Stimulated activated CD4-positive, alpha-beta T cell treated with anti-CD3 and anti-CD28 coated beads, Interleukin-1b, Interleukin-23, amount 100 ng/mL, for 4 hours (primary cell): ENCODE data around the gene JAKMIP2.
"Not testable (repeated sequence)": the region's sequence is repeated elsewhere in the genome, so short reads cannot be mapped to it uniquely, and the experiment has no call there.

Experiments used
- DNase-seq, 2 donors: peaks; one replicate each; pipeline ENCODE4 v3.0.0-alpha.2; 2020; ENCODE audit warnings: low read depth in 2 of 2

Gene JAKMIP2

DNA sequence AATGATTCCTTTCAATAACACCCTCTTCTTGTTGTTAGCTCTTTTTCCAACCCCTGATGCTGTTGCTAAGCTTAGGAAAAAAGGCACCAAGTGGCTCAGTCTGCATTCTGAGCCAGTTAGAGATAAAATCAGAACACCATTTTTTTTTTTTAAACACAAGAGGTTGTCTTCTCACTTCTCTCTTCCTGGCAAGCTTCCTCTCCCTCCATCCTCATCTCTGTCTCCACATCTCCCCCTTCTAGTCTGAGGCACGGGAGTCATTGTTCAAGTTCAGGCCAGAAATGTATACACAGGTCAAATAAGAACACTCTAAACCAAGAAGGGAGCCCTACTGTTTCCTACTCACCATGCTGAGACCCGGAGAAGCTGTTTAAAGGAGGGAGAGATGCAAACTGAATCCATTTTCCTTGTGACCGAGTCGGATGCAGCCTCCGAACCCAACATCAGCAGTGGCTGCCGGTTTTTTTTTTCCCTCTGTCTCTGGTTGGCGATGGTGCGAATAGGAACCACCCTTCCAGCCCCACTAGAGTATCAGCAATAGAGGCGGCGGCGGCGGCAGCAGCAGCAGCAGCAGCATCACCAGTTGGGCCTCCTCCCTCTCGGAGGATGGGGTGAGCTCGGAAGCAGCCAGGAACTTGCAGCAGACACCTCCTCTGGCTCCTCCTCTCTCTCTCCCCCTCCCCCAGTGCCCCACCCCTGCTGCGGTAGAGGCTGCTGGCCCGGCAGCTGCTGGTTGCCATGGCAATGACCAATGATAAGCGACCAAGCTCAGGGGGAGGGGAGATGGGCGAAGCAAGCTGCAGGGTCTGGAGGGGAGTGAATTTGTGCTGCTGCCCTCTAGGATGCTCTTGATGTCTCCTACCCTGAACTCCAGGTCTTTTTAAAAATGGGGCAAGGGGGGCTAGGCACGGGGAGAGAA, at the start of gene JAKMIP2:
Gene JAKMIP2 (minus strand): TSS at position 619 of the 919 bp plus-strand sequence. CDS start 110,922 bp downstream, outside the sequence.
- peak; percentile 54 to 55 for DNase-seq

DNA sequence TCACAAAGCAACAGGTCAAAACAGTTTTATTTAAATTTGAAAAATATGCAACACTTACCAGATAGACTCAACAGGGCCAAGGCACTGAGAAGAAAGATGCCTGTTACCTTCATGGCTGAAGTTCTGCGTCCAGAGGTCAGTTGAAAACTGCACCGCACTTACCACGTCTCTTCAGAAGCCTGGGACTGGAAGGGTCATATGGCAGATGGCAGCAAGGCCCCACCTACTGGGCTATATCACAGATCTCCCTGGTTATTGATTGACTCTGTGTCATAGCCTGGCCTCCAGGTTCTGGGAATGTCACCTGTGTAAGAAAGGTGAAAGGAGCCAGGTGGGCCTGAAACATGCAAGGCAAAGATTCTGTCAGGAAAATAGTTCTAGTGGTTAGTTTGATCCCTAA, 48.9 kb upstream of the JAKMIP2 start, which contains the start of gene SPINK1:
Gene SPINK1 (minus strand): TSS at position 207 of the 400 bp plus-strand sequence. CDS start 94 bp downstream, at position 113.
- DNase-seq = no peak

DNA sequence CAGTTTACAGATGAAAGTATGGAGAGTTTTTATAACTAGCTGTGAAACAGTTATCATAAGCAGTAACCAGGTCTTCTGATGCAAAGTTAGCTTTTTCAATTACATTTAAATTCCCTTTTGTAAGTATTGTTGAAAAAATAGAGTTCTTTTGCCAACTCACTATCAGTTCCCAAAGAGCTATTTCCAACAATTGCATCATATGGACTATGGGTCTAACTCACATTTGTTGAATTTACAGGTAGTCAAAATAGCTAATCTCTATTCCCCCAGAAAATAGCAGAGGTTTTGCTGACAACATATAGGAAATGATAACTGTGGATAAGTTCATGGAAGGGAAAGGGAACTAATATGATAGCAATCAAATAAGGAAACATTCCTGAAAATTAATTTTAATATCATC, 47.5 kb upstream of the JAKMIP2 start:
- no peak for DNase-seq

DNA sequence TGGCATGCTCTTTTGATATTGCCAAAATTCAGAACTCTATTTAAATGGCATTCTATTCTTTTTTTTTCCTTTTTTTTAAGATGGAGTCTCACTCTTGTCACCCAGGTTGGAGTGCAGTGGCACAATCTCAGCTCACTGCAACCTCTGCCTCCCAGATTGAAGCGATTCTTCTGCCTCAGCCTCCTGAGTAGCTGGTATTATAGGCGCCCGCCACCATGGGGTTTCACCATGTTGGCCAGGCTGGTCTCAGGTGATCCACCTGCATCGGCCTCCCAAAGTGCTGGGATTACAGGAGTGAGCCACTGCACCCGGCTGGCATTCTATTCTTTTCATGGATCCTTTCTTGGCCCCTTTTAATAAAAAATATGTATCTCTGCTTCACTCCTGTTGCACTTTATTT, 44.5 kb upstream of the JAKMIP2 start:
- DNase-seq = not testable (repeated sequence)

DNA sequence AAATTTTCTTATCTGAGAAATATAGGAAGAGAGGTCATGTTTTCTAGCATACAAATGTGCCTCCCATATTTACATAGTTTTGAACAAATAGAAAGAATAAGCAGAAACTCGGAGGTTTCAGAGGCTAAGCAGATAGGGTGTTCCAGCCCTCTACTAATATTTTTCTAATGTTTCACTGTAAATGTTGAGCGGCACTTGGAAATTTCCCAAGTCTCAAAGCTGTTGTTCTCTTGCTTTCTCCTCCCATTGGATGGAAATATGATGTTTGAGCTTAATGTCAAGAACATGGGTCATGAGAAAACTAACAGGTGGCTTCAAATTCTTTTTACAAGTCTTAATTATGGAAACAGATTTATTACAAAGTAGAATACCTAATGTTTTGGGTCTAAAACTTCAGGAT, 43.8 kb upstream of the JAKMIP2 start:
- DNase-seq = no peak

DNA sequence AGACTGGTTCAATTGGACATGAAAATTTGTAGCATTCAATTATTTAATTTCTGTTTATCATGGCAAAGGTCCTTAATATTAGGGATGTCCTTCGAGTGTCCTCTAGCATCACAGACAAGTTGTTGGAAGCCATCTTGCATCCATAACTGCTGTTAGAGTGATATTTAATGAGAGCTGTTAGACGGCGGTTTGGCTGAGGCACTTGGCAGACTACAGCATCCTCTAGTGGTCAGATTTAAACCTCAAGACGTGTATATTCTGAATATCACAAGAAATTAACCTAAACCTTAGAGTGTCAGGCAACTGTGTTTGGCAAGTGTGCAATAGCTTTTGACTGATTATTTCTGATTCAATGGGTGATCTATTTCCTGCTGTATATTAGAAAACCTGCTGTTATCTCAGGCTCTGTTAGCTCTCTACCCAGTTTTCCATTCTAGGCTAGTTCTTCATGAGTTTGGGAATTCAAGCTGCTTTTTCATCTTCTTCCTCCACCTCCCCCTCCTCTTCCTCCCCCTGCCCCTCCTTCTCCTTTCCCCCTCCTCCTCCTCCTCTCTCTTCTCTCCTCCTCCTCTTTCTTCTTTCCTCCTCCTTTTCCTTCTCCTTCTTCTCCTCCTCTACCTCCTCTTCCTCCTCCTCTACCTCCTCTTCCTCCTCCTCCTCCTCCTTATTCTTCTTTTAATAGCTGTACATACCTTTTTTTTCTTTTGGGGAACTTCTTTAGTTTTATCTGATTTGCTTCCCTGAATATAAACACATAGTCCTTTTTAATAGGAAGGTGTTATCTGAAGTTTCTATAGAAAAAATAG, 40.4 kb upstream of the JAKMIP2 start:
- DNase-seq = peak in 1 of 2 donors; percentile 0

DNA sequence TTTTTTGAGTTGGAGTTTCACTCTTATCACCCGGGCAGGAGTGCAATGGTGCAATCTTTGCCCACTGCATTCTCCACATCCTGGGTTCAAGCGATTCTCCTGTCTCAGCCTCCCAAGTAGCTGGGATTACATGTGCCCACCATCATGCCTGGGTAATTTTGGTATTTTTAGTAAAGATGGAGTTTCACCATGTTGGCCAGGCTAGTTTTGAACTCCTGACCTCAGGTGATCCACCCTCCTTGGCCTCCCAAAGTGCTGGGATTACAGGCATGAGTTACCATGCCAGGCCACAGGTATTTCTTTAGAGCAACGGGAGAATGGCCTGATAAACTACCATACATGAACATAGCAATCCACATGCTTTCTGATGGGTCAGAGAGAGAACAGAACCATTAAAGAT, 39.7 kb upstream of the JAKMIP2 start:
- DNase-seq = not testable (repeated sequence)

DNA sequence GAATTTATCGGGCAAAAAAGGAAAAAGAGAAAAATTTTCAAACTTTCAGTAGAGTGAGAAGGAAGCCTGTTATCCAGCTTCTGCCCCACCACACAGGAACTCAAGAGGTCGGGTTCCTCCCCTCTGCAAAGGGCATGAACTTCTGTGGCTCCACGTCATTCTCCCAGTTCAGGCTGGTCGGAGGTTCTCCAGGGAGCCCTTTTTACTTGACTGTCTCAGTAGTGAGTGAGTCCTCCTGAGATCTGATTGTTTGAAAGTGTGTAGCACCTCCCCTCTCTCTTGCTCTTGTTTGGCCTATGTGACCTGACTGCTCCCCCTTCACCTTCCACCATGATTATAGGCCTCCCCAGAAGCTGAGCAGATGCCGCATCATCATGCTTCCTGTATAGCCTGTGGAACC, 39.2 kb upstream of the JAKMIP2 start:
- DNase-seq = no peak

DNA sequence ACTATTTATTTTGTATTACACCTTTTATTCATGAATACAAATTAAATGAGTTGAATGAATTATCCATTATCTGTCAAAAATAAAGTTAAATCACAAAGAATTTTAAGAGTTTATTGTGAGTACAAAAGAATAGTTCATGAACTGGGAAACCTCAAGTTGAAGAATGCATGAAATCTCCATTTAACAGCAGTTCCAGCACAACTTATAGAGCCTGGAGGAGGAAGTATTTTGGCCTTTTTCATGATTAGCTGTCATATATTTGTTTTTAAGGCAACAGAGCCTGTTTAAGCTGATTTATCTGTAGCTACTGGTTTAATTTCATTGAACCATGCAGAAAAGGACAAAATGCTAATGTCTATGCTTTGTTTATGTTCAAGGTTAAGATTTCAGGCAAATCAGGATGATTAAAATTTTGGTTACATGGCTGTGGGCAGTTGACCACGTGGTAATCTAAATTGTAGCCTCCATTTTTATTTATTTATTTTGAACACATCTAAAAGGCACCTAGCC, 36.8 kb upstream of the JAKMIP2 start:
- DNase-seq = no peak

DNA sequence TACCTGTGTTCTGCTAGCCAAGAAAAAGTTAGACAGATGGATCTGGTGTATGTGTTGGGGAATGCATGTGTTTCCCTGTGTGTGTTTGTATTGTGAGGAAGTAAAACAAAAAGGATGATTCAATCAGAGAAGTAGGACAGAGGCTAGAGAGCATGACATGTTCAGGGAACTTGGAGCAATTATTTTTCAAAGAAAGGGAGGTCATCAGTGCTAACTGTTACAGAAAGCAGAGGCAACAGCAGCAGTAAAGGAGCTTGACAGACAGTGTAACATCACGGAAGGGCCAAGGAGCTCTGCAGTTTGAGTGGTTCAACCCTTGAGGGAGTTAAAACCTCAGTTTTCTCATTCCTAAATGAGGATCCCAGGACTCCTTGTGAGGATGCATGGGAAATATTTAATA, 35.8 kb upstream of the JAKMIP2 start:
- no peak for DNase-seq

DNA sequence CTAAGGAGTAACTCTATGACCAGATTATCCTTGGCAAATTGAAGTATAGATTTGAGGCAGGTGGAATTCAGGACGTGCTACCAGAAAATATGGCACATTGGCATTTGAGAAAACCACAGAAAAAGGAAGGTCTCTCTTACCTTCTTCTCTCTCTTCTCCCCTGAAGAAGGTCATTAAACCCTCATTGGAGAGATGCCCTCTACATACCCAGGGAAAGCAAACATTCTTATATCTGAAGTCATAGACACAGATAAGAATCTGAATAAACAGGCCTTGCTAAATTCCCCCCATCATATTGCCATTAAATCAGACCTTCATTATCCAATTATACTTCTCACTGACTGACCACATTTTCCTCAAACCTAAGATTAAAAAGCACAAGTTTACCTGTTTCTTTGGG, 31.2 kb upstream of the JAKMIP2 start:
- no peak for DNase-seq

DNA sequence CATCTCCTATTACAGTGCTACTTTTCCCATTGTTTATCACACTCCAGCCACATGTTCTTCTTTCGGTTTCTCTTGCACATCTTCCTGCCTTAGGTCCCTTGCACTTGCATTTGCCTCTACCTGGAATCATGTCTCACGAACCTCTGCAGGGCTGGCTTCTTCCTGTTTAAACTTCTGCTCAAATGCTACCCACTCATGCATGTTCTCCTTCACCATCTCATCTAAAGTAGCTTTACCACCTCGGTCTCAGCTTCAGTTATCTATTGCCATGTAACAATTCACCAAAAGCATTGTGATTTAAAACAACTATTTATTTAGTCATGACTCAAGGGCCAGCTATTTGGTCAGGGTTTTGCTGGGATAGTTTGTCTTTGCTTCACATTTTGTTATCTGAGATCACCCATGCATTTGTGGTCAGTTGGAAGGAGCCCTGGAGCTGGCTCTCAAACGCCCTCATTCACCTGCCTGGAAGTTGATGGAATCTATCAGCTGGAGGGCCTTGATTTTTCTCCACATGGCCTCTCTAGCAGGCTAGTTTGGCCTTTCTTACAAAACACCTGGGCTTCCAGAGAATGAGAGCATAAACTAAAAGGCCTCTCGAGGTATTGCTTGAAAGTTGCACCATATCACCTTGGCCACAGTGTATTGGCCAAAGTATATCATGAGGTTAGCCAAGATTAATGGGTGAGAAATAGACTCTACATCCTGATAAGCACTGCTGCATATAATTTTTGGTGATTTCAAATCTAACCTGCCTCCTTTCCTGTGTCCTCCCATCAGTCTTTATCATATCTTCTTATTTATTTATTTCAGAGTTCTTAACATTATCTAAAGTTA, 27.5 kb upstream of the JAKMIP2 start:
- no peak for DNase-seq

DNA sequence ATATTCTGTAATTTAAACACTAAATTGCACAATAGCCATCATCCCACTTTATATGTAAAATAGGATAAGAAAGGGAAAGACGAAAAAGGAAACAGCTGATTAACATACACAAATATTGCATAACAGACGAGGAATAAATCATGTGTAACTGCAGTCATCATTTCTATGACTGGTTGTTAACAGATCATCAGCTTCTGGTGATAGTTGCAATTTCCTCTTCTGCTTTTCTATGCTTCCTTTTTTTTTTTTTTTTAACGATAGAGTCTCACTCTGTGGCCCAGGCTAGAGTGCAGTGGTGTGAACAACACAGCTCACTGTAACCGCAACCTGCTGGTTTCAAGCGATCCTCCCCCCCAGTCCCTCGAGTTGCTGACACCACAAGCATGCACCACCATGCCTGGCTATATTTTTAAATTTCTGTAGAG, 22.5 kb upstream of the JAKMIP2 start:
- DNase-seq = no peak

DNA sequence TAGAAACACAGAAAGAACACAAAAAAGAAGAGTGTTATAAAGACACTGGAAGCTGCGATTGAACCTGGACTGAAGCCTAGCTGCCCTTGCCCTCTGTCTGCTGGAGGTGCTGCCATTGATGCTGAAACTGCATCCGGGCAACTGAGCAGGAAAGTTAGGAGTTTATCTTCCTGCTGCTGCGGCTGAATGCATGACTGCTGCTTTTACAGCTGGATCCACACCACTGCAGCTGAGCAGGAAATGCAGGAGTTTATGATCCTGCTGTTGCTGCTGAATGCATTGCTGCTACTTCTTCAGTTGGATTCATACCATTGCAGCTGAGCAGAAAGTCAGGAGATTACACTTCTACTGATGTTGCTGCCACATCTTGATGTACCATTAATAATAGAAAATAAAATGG, 21.8 kb upstream of the JAKMIP2 start:
- no peak for DNase-seq

DNA sequence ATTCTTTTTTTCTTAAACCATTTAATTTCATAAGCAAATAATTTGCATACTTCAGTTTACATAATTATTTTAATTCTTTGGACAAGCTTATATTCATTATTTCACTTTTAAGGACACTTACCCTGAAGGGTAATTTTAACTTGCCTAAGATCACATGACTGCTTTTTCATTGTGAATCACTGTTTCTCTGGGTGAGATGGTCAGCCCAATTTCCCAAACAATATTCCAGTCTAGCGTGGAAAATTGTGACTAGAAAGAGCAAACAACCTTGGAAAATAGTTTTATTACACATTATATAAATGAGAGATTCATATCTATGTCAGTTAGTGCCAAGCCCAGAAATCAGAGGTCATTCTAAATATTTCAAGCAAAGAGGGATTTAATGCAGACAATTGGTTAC, 21.4 kb upstream of the JAKMIP2 start:
- DNase-seq = no peak

DNA sequence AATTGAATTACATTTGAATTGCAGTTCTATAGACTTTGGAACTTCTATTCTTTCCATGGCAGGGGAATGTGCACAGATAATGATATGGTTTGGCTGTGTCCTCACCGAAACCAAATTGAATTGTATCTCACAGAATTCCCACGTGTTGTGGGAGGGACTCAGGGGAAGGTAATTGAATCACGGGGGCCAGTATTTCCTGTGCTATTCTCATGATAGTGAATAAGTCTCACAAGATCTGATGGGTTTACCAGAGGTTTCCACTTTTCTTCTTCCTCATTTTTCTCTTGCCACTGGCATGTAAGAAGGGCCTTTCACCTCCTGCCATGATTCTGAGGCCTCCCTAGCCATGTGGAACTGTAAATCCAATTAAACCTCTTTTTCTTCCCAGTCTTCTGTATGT, 20.6 kb upstream of the JAKMIP2 start:
- not testable (repeated sequence) for DNase-seq

DNA sequence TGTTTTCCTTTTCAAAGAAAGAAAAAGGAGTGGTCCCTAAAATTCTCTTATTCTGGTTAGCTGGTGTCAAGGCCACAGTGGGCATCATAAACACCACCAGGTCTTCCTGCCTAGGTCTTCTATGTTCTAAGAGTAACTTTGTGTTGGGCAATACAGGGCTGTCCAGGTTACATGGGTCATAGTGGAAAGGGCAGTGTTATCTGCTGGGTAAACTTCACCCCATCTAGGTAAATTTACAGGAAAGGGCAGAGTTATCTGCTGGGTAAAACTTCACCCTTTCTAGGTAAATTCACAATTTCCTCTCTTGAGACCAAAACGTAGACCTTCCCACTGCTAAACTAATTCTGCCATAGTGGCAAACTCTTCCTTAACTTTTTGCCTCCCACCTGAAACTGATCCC, 18.9 kb upstream of the JAKMIP2 start:
- no peak for DNase-seq

DNA sequence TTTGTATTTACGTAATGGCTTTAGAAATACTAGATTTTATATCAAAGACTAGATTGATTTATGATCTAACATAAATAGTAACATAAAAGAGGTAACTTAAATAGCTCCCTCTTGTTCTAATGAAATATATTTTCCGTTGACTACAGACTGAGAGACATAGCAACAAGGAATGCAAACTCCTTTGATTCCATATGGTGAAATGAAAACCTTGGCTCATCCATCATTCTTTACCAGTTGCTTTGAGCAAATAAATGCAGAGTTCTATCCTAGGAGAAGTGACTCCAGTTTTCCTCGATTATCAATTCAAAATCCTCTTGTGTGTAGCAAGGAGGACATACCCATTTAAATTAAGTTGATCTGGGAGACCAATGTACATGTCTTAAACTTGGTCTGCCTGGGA, 18.0 kb upstream of the JAKMIP2 start:
- no peak for DNase-seq

DNA sequence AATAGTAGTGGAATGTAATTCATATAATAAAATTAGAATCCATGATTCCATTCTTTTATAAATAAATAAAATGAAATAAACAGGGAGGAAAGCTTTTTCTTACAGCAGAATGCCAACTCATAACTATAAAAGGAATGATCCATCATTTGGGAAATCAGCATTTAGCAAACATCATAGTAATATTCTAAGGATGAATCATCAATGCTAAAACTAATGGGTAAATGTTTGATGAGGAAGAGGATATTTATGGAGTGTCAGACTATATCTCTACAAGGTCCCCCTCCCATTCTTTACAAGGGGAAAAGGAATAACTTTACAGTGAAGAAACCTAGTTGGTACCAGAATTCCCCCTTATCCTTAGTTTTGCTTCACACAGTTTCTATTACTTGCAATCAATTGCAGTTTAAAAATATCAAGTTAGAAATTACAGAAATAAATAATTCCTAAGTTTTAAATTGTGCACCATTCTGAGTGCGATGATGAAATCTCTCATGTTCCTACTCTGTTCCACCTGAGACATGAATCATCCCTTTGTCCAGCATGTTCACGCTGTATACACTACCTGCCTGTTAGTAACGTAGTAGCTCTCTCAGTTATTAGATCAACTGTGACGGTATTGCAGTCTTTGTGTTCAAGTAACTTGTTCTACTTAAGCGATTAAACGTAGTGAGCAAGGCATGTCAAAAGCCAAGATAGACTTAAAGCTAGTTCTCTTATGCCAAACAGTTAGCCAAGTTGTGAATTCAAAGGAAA, 14.2 kb upstream of the JAKMIP2 start:
- DNase-seq = no peak

DNA sequence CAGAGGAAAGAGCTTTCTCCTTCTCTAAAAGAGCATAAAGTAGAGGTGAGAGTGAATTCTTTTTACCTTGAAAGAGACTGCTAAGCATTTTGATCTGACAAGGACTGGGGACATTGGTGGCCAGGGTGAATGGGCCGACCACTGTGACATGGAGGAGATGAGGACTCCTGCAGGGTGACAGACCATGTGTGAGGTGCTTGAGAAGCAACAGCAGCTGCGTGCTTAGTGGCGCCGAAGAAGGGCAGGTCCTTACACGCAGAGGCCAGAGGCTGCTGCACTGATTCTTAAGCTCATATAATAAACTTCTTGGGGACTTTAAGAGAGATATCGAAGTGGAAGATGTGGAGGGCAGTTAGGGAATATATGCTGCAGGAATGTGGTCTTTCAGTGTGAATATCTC, 8.7 kb upstream of the JAKMIP2 start:
- DNase-seq = no peak

DNA sequence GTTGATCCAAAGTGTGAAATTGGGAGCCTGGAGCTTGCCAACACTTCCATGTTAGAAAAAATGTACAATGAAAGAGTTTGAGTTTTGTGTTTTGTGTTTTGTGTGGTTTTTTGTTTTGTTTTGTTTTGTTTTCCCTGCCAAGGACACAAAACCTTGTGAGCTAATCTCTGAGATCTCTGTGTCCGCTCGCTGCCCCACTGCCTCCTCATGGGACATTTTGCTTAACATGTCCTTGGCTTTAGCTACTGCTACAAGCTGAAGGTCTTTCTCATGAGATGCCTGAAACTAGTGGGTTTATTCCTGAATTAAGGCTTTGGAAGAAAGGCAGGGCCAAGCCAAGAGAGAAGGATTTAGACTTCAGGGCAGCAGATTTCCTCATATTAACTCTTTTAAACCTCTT, 7.3 kb upstream of the JAKMIP2 start:
- DNase-seq = no peak
